ENCODE data around the gene TMEM198.

TMEM198 gene

GRCh38 chr2:219563271-219563928, 19.6 kb downstream of the TMEM198 start:
- DNase-seq (ENCODE audit: low read depth): no peak

DNA sequence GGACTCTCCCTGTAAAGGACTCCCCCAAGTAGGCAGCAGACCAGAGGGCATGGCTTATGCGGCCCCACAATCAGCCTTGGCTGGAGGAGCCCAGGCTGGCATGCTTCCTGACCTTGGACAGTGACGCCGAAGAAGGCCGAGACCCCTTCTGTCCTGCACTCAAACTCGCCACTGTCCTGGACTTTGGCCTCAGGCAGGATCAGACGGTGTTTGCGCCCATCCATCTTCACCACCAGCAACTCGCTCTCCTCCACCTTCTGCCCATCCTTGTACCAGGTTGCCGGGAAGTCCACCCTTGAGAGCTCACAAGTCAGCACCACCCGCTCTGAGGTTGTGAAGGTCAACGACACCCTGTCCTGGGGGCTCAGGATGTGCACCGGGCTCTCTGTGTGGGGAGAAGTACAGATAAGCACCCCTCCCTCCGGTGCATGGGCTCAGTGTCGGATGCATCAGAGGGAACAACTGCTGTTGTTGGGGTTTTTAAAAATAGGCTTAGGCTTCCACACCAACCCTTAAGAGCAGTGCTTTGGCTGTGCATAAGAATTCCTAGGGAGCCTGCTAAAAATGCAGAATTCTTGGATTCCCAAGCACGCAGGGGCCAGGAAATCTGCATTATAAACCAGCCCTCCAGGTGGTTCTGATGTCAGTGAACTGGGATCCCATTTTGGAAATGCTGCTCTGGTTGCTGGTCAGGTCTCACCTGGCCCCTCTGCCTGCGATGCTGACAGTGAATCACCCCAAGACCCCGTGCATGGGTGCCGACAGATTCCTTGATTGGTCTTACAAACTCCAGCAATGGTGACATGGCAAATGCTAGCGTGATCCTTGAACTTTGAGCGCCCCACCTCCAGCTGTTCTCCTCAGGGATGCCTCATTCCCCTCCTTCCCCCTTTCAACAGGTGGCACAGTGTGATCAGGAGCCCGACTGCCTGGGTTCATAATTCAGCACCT, 21.6 kb downstream of the TMEM198 start:
- DNase-seq (ENCODE audit: low read depth): no peak

DNA sequence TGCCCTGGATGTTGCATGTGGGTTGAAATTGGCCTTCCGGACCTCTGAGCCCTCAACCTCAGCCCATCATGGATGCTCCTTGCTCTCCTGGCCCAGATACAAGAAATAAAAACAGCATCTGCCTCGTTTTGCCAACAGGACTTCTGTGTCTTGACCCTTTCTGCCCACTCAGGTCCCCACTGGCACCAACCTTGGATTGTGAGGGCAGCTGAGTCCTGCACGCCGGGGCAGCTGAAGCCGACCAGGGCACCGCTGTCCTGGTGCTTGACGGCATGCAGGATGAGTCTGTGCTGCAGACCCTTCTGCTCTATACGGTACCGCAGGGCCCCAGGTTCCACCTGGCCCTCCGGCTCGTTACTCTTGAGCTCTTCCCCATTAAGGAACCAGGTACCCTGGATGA, 22.8 kb downstream of the TMEM198 start:
- DNase-seq (ENCODE audit: low read depth): no peak

DNA sequence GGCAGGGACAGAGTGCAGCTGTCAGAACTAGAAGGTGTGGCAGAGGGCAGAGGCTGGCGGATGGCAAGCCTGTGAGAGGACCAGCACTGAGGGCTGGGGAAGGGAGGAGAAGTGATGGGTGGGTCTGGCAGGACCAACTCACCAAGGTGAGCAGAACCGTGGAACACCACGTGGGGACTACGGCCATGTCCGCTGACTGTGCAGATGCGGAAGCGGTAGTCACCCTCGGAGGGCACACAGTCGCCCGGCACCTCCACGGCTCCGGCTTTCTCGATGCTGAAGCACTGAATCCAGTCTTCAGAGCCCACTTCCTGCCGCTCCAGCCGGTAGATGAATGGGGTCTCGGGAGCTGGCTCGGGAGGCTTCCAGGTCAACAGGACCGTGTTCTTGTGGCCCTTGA, 23.3 kb downstream of the TMEM198 start:
- DNase-seq (ENCODE audit: low read depth): no peak

- DNase-seq (ENCODE audit: low read depth): no peak
Measured at GRCh38 chr2:219567791-219568361, 24.0 kb downstream of the TMEM198 start.

DNA sequence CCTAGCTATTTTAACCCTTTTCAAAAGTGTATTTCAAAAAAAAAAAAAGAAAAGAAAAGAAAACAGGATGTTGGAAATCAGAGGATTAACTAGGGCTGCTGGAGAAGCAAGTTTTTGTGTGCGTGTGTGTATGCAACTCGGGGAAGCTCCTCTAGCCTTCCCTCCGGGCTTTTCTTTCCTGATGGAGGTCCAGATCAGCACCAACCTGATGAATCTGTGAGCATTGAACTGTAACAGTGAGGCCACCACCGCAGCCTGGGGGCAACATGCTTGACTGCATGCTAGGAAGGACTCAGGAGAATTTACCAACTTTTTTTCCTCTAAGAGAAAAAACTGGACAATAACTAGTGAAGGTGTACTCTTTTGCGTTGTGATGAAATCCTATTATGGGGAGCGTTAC, 25.2 kb downstream of the TMEM198 start:
- no peak for DNase-seq (ENCODE audit: low read depth)

DNA sequence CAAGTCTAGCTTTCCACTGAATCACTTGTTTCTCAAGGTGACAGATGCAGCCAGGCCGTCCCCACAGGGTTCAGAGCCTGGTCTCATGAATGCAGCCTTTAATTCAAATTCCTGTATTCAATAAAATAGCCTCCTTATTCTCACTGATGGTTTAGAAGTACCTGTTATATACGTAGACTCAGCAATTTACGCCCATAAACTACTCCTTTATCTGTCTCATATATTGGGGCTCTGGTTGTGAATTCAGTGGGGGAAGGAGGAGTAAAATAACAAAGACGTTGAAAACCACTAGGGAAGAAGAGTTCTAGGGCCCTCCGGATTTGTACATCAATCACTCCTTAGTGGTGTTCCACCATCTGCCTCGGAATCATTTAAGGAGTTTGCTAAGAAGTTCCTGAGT, 25.8 kb downstream of the TMEM198 start:
- DNase-seq (ENCODE audit: low read depth): no peak

GRCh38 chr2:219570194-219570923, 26.5 kb downstream of the TMEM198 start:
- peak; percentile 31 for DNase-seq (ENCODE audit: low read depth)

GRCh38 chr2:219570924-219571310, 27.1 kb downstream of the TMEM198 start:
- DNase-seq (ENCODE audit: low read depth): peak; percentile 33

GRCh38 chr2:219571311-219572236, 27.7 kb downstream of the TMEM198 start, which contains the start of gene OBSL1:
Gene OBSL1, minus strand, starts transcription at chr2:219571539. Its CDS starts 307 bp downstream, at chr2:219571232.
- peak; percentile 70 for DNase-seq (ENCODE audit: low read depth)

GRCh38 chr2:219572237-219573001, 28.6 kb downstream of the TMEM198 start, which contains the start of gene INHA:
Gene INHA, plus strand, starts transcription at chr2:219572310. Its CDS starts 65 bp downstream, at chr2:219572375.
- DNase-seq (ENCODE audit: low read depth): no peak

- no peak for DNase-seq (ENCODE audit: low read depth)
Measured at GRCh38 chr2:219573166-219573565, 29.3 kb downstream of the TMEM198 start.

DNA sequence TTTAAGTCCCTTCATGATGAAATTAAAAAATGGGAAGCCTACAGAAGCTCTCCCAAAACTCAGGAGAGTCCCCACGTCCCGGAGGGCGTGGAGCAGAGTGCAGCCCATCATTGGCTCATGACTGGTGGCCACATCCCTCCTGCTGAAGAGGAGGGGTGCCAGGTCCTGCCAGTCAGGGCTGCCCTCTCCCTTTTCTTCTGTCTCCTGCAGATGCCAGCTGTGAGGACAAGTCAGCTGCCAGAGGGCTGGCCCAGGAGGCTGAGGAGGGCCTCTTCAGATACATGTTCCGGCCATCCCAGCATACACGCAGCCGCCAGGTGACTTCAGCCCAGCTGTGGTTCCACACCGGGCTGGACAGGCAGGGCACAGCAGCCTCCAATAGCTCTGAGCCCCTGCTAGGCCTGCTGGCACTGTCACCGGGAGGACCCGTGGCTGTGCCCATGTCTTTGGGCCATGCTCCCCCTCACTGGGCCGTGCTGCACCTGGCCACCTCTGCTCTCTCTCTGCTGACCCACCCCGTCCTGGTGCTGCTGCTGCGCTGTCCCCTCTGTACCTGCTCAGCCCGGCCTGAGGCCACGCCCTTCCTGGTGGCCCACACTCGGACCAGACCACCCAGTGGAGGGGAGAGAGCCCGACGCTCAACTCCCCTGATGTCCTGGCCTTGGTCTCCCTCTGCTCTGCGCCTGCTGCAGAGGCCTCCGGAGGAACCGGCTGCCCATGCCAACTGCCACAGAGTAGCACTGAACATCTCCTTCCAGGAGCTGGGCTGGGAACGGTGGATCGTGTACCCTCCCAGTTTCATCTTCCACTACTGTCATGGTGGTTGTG, 30.9 kb downstream of the TMEM198 start:
- DNase-seq (ENCODE audit: low read depth): no peak

DNA sequence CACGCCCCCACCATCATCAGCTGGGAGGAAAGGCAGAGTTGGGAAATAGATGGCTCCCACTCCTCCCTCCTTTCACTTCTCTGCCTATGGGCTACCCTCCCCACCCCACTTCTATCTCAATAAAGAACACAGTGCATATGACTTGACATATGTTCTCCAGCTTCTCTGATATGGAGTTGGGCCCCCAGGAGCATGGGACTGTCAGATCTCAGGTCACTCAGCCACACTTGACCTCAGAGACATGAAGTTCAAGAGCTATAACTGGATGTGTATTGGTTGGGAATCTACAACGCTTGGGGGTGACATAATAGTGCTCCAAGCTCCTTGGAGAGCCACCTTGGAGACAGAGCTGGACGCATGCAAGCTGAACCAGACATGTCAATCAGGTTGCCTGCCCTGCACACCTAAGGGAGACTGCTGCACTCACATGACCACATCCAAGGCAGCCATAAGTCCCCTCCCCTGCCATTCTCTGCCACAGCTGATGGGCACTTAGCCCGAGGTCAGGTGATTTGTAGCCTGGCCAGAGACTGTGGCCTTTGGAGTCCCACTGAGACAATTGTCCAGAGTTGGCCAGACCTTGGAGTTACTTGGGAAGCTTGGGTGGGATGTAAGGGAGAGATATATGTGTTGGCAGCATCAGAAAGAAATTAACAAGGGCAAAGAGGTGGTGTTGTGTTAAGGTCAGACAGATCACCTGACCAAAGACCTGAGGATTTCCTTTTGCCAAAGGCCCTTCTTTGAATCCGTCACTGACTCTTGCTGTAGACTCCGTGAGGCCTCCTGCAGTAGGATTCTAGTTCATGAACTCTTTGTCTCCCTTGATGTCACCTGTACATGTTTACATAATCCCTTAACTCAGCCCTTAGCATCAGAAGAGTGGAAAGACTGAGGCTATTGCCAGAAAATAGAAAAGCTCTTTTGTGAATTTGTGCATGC, 32.0 kb downstream of the TMEM198 start:
- no peak for DNase-seq (ENCODE audit: low read depth)

GRCh38 chr2:219576505-219577388, 32.9 kb downstream of the TMEM198 start:
- DNase-seq (ENCODE audit: low read depth): no peak

GRCh38 chr2:219578811-219579613, 35.2 kb downstream of the TMEM198 start:
- peak; percentile 66 for DNase-seq (ENCODE audit: low read depth)
